GM12878 (cell line): Measurements from ENCODE around the gene GYS2. TPM values are rescaled to one million over a fixed set of nuclear protein-coding genes. Genes with fewer than 3 reads are reported as not detected.

ENCODE experiments used
- ATAC-seq: fragments of 200-7000 bp; cut with Tn5 transposase; 3 replicates; pipeline ENCODE4 v1.9.1; 2020; ENCODE audit warnings: mild to moderate bottlenecking, moderate library complexity
- BruUV-seq: library from RNA; stranded (reverse); fragments of 400-500 nt; replicated peaks from 2 replicates; lab custom pipeline; 2021; lab: Mats Ljungman, UMichigan
- CTCF ChIA-PET: fragments of 300-600 bp; sonication (Branson Sonifier 250); formaldehyde crosslinking; extraction: SDS; loops from one replicate; lab custom pipeline; 2021; ENCODE audit warnings: inconsistent platforms; lab: Yijun Ruan, JAX
- POLR2A ChIA-PET: fragments of 350-600 bp; formaldehyde crosslinking; extraction: SDS; loops from one replicate; lab custom pipeline; 2021; ENCODE audit warnings: inconsistent platforms; lab: Charles Lee
- RAD21 ChIA-PET: fragments of 300-600 bp; sonication (Branson Sonifier 250); formaldehyde crosslinking; loops from one replicate; lab custom pipeline; 2023; ENCODE audit warnings: antibody characterized with exemption; ENCODE audit not compliant: unreplicated experiment; lab: Charles Lee
- SMC1A ChIA-PET: fragments of 300-600 bp; sonication (Branson Sonifier 250); formaldehyde crosslinking; loops from one replicate; lab custom pipeline; 2023; ENCODE audit not compliant: unreplicated experiment, uncharacterized antibody; lab: Charles Lee
- DNase-seq: peaks from one replicate; pipeline ENCODE4 v3.0.0-alpha.2; 2011; ENCODE audit warnings: low read depth, low spot score
- FAIRE-seq: peaks from 3 replicates; lab custom pipeline; 2011; peaks lifted over from hg19 to GRCh38; lab: Jason Lieb, UNC
- H2AFZ ChIP-seq: 2 replicates; pipeline ENCODE4 v1.6.0; 2011; ENCODE audit warnings: low read depth, low read length, control low read depth; ENCODE audit not compliant: control insufficient read depth
- H3K27ac ChIP-seq: 2 replicates; pipeline ENCODE4 v1.5.1; 2011; ENCODE audit warnings: control low read depth; ENCODE audit not compliant: control insufficient read depth, insufficient read depth
- H3K27me3 ChIP-seq, 2 experiments: replicated peaks in 1 of 2; 2 replicates each; pipeline versions ENCODE4 v1.6.0 to v1.6.1; 2011; ENCODE audit warnings: low read length in 1 of 2; ENCODE audit not compliant: control insufficient read depth in 2 of 2, insufficient read depth in 2 of 2
- H3K36me3 ChIP-seq, 2 experiments: 2 replicates each; pipeline ENCODE4 v1.5.1; 2011; ENCODE audit warnings: low read length in 1 of 2; ENCODE audit not compliant: control insufficient read depth in 2 of 2, insufficient read depth in 2 of 2
- H3K4me1 ChIP-seq: 2 replicates; pipeline ENCODE4 v1.6.1; 2011; ENCODE audit warnings: mild to moderate bottlenecking, low read length, moderate library complexity, mixed read lengths; ENCODE audit not compliant: control insufficient read depth, insufficient read depth
- H3K4me2 ChIP-seq: 2 replicates; pipeline ENCODE4 v1.6.0; 2011; ENCODE audit warnings: control low read depth; ENCODE audit not compliant: control insufficient read depth, insufficient read depth
- H3K4me3 ChIP-seq: fragments of 200-600 bp; sonication (generic); 2 replicates; pipeline ENCODE4 v1.5.1; 2016
- H3K79me2 ChIP-seq: 2 replicates; pipeline ENCODE4 v1.6.0; 2011; ENCODE audit warnings: low read length; ENCODE audit not compliant: control insufficient read depth, insufficient read depth
- H3K9ac ChIP-seq: 2 replicates; pipeline ENCODE4 v1.8.0; 2011; ENCODE audit warnings: low read length, control low read depth, mixed read lengths; ENCODE audit not compliant: control insufficient read depth, insufficient read depth
- H3K9me3 ChIP-seq: replicated peaks from 3 replicates; pipeline ENCODE4 v1.5.1; 2011; ENCODE audit warnings: mild to moderate bottlenecking, low read length; ENCODE audit not compliant: control insufficient read depth, insufficient read depth
- H4K20me1 ChIP-seq: 2 replicates; pipeline ENCODE4 v1.6.0; 2011; ENCODE audit not compliant: control insufficient read depth, insufficient read depth
- BACH1 ChIP-seq: fragments of 450-650 bp; IDR thresholded peaks from 2 replicates; pipeline ENCODE4 v1.6.1; 2017; ENCODE audit warnings: mild to moderate bottlenecking, borderline replicate concordance
- CREB1 ChIP-seq: IDR thresholded peaks from 2 replicates; pipeline ENCODE4 v1.6.1; 2012; ENCODE audit warnings: low read depth, mild to moderate bottlenecking, inconsistent platforms
- EED ChIP-seq: sonication (generic); IDR thresholded peaks from 2 replicates; pipeline ENCODE4 v1.6.1; 2016; ENCODE audit warnings: antibody characterized with exemption, low read depth
- IKZF1 ChIP-seq: fragments of 450-650 bp; conservative IDR thresholded peaks from 2 replicates; pipeline ENCODE4 v1.6.1; 2017; ENCODE audit warnings: antibody characterized with exemption, mild to moderate bottlenecking
- KLF5 ChIP-seq: fragments of 450-650 bp; IDR thresholded peaks from 2 replicates; pipeline ENCODE4 v1.6.1; 2014; ENCODE audit warnings: mild to moderate bottlenecking; ENCODE audit not compliant: partially characterized antibody
- MXI1 ChIP-seq: fragments of 150-350 bp; IDR thresholded peaks from 2 replicates; pipeline ENCODE4 v1.6.1; 2011; ENCODE audit warnings: low read depth, mild to moderate bottlenecking, inconsistent platforms, low read length, improper control_type of control experiment
- MYB ChIP-seq: fragments of 150-350 bp; IDR thresholded peaks from 2 replicates; pipeline ENCODE4 v1.6.1; 2014; ENCODE audit warnings: mild to moderate bottlenecking, low read depth, low read length, borderline replicate concordance
- MYC ChIP-seq: IDR thresholded peaks from 2 replicates; pipeline ENCODE4 v1.6.1; 2011; ENCODE audit warnings: mild to moderate bottlenecking, low read length, moderate library complexity, inconsistent platforms; ENCODE audit not compliant: insufficient read depth, insufficient replicate concordance, insufficient read length, severe bottlenecking
- PML ChIP-seq: IDR thresholded peaks from 2 replicates; pipeline ENCODE4 v1.6.1; 2012; ENCODE audit warnings: low read length, inconsistent platforms
- RAD51 ChIP-seq: fragments of 450-650 bp; IDR thresholded peaks from 2 replicates; pipeline ENCODE4 v1.6.1; 2016; ENCODE audit warnings: moderate library complexity, mild to moderate bottlenecking, inconsistent platforms
- in situ Hi-C: fragments of 300-500 bp; cut with MboI; formaldehyde crosslinking; loops from 9 replicates; pipeline ENCODE4 v1.14.3; 2018; ENCODE audit warnings: mixed read lengths
- intact Hi-C: fragments of 100-400 bp; cut with micrococcal nuclease; formaldehyde crosslinking; loops from one replicate; pipeline ENCODE4 v1.14.2; 2022; ENCODE audit not compliant: unreplicated experiment
- polyA plus RNA-seq, 11 experiments: library from polyadenylated mRNA; depleted of rRNA in 4 of 11; unstranded in 6 of 11; stranded (reverse) in 5 of 11; fragments of >200 nt; fragmentation: Nextera tagmentation in 4 of 11; fragmentation: Illumina TruSeq in 1 of 11; extraction: Ambion mirVana in 4 of 11; extraction: Trizol in 1 of 11; gene quantifications; 1 replicate in 1 of 11; 2 replicates in 10 of 11; pipeline versions ENCODE4 v1.2.1 to v1.2.3, GENCODE V29; 2011 to 2016; ENCODE audit warnings: inconsistent platforms in 2 of 11, missing spikeins in 2 of 11, low read depth in 1 of 11
- total RNA-seq, 4 experiments: library from RNA; depleted of rRNA in 3 of 4; stranded (reverse); fragments of >200 nt in 3 of 4; fragmentation: Illumina TruSeq in 1 of 4; extraction: Trizol in 1 of 4; gene quantifications; 2 replicates each; pipeline versions ENCODE4 v1.2.1 to v1.2.3, GENCODE V29; 2013 to 2021
- TF ChIP-seq, protein P1 (sequence below): IDR thresholded peaks from 2 replicates; pipeline ENCODE4 v1.6.1; 2012; ENCODE audit warnings: low read depth, low read length, improper control_type of control experiment
- TF ChIP-seq, protein P2 (sequence below): IDR thresholded peaks from 2 replicates; pipeline ENCODE4 v1.6.1; 2011; ENCODE audit warnings: borderline replicate concordance, low read depth, mild to moderate bottlenecking, moderate library complexity, mixed read lengths, low read length; ENCODE audit not compliant: insufficient read depth; ENCODE audit errors: extremely low read length
- TF ChIP-seq, protein P3 (sequence below), 3 experiments: IDR thresholded peaks in 2 of 3; conservative IDR thresholded peaks in 1 of 3; 2 replicates each; pipeline ENCODE4 v1.5.1; 2011; ENCODE audit warnings: low read depth in 3 of 3, low read length in 3 of 3, mild to moderate bottlenecking in 3 of 3, control low read depth in 2 of 3, moderate library complexity in 2 of 3, inconsistent platforms in 1 of 3, mixed read lengths in 1 of 3; ENCODE audit not compliant: control insufficient read depth in 2 of 3, insufficient read depth in 1 of 3; ENCODE audit errors: extremely low read depth in 1 of 3
- TF ChIP-seq, protein P4 (sequence below): fragments of 450-650 bp; IDR thresholded peaks from 2 replicates; pipeline ENCODE4 v1.6.1; 2017; ENCODE audit warnings: mild to moderate bottlenecking, moderate library complexity
- TF ChIP-seq, protein P5 (sequence below): fragments of 450-650 bp; conservative IDR thresholded peaks from 2 replicates; pipeline ENCODE4 v1.6.1; 2017; ENCODE audit warnings: mild to moderate bottlenecking, moderate library complexity

Gene GYS2
- total and polyA plus RNA-seq, 10 of the 15 experiments (the other 5 are each of a cell fraction or from before 2014, with no cell fraction given), result not detected

DNA sequence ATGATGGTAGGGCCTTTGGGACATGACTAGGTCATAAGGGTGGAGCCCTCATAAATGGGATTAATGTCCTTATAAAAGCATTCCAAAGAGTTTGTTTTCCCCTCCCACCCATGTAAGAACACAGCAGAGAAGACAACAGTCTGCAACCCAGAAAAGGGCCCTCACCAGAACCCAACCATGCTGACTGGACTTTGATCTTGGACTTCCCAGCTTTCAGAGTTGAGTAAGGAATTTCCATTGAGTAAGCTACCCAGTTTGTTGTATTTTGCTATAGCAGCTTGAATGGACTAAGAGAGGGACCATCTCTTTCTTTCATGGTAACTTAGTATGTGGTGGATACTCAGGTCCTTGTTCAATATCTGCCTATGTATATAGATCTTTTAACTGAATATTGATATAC, 81.5 kb downstream of the GYS2 start:
- peaks cover 0 to 8% of the 10 kb centered on the region in 2 experiments; a peak in 3 of 4 replicates for H3K27me3 ChIP-seq
- intact Hi-C loops, result no loop called here
- no peak for TF ChIP-seq MXI1
- no peak for TF ChIP-seq RAD51
- TF ChIP-seq, protein P1, sequence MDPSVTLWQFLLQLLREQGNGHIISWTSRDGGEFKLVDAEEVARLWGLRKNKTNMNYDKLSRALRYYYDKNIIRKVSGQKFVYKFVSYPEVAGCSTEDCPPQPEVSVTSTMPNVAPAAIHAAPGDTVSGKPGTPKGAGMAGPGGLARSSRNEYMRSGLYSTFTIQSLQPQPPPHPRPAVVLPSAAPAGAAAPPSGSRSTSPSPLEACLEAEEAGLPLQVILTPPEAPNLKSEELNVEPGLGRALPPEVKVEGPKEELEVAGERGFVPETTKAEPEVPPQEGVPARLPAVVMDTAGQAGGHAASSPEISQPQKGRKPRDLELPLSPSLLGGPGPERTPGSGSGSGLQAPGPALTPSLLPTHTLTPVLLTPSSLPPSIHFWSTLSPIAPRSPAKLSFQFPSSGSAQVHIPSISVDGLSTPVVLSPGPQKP, result no peak
- TF ChIP-seq EED, result no peak
- no peak for TF ChIP-seq MYC
- TF ChIP-seq BACH1, result no peak
- TF ChIP-seq MYB, result no peak
- TF ChIP-seq, protein P2, sequence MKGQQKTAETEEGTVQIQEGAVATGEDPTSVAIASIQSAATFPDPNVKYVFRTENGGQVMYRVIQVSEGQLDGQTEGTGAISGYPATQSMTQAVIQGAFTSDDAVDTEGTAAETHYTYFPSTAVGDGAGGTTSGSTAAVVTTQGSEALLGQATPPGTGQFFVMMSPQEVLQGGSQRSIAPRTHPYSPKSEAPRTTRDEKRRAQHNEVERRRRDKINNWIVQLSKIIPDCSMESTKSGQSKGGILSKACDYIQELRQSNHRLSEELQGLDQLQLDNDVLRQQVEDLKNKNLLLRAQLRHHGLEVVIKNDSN, result no peak
- no peak for TF ChIP-seq IKZF1
- TF ChIP-seq, protein P3, sequence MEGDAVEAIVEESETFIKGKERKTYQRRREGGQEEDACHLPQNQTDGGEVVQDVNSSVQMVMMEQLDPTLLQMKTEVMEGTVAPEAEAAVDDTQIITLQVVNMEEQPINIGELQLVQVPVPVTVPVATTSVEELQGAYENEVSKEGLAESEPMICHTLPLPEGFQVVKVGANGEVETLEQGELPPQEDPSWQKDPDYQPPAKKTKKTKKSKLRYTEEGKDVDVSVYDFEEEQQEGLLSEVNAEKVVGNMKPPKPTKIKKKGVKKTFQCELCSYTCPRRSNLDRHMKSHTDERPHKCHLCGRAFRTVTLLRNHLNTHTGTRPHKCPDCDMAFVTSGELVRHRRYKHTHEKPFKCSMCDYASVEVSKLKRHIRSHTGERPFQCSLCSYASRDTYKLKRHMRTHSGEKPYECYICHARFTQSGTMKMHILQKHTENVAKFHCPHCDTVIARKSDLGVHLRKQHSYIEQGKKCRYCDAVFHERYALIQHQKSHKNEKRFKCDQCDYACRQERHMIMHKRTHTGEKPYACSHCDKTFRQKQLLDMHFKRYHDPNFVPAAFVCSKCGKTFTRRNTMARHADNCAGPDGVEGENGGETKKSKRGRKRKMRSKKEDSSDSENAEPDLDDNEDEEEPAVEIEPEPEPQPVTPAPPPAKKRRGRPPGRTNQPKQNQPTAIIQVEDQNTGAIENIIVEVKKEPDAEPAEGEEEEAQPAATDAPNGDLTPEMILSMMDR (IDR thresholded peaks at IDR 0.05 in 2 of 3, conservative IDR thresholded peaks at IDR 0.05 in 1 of 3; ENCODE audit: control insufficient read depth in 2 of 3, extremely low read depth in 1 of 3, insufficient read depth in 1 of 3, low read depth in 3 of 3, low read length in 3 of 3), result no peak
- TF ChIP-seq, protein P4, sequence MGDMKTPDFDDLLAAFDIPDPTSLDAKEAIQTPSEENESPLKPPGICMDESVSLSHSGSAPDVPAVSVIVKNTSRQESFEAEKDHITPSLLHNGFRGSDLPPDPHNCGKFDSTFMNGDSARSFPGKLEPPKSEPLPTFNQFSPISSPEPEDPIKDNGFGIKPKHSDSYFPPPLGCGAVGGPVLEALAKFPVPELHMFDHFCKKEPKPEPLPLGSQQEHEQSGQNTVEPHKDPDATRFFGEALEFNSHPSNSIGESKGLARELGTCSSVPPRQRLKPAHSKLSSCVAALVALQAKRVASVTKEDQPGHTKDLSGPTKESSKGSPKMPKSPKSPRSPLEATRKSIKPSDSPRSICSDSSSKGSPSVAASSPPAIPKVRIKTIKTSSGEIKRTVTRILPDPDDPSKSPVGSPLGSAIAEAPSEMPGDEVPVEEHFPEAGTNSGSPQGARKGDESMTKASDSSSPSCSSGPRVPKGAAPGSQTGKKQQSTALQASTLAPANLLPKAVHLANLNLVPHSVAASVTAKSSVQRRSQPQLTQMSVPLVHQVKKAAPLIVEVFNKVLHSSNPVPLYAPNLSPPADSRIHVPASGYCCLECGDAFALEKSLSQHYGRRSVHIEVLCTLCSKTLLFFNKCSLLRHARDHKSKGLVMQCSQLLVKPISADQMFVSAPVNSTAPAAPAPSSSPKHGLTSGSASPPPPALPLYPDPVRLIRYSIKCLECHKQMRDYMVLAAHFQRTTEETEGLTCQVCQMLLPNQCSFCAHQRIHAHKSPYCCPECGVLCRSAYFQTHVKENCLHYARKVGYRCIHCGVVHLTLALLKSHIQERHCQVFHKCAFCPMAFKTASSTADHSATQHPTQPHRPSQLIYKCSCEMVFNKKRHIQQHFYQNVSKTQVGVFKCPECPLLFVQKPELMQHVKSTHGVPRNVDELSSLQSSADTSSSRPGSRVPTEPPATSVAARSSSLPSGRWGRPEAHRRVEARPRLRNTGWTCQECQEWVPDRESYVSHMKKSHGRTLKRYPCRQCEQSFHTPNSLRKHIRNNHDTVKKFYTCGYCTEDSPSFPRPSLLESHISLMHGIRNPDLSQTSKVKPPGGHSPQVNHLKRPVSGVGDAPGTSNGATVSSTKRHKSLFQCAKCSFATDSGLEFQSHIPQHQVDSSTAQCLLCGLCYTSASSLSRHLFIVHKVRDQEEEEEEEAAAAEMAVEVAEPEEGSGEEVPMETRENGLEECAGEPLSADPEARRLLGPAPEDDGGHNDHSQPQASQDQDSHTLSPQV, result no peak
- TF ChIP-seq, protein P5, sequence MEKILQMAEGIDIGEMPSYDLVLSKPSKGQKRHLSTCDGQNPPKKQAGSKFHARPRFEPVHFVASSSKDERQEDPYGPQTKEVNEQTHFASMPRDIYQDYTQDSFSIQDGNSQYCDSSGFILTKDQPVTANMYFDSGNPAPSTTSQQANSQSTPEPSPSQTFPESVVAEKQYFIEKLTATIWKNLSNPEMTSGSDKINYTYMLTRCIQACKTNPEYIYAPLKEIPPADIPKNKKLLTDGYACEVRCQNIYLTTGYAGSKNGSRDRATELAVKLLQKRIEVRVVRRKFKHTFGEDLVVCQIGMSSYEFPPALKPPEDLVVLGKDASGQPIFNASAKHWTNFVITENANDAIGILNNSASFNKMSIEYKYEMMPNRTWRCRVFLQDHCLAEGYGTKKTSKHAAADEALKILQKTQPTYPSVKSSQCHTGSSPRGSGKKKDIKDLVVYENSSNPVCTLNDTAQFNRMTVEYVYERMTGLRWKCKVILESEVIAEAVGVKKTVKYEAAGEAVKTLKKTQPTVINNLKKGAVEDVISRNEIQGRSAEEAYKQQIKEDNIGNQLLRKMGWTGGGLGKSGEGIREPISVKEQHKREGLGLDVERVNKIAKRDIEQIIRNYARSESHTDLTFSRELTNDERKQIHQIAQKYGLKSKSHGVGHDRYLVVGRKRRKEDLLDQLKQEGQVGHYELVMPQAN, result no peak
- TF ChIP-seq CREB1, result no peak
- TF ChIP-seq PML, result no peak
- TF ChIP-seq KLF5, result no peak

More for the DNA sequence above, 81.5 kb downstream of the GYS2 start:
- H3K79me2 ChIP-seq, result no peaks in the 10 kb centered on the region
- ChIA-PET SMC1A (no interaction called here), CTCF (no interaction called here), RAD21 (no interaction called here), POLR2A (no interaction called here)
- H3K9me3 ChIP-seq, result no peaks in the 10 kb centered on the region; the same call in 2 of the 3 replicates
- no peak overlapping the region for H3K9ac ChIP-seq
- DNase-seq (no peak), ATAC-seq (no peak), FAIRE-seq (no peak)
- no TSS peak for BruUV-seq
- H3K4me3 ChIP-seq, result no peak overlapping the region
- no peaks in the 10 kb centered on the region for H3K36me3 ChIP-seq
- H2AFZ ChIP-seq, result no peak overlapping the region
- H3K4me2 ChIP-seq, result no peak overlapping the region
- H4K20me1 ChIP-seq, result no peaks in the 10 kb centered on the region
- H3K27ac ChIP-seq, result no peak overlapping the region
- in situ Hi-C loops, result no loop called here
- H3K4me1 ChIP-seq, result no peaks in the 10 kb centered on the region
